Measurements from ENCODE around the gene TMEM156. TPM values are rescaled to one million over a fixed set of nuclear protein-coding genes. Genes with fewer than 3 reads are reported as not detected.

The TMEM156 gene, protein sequence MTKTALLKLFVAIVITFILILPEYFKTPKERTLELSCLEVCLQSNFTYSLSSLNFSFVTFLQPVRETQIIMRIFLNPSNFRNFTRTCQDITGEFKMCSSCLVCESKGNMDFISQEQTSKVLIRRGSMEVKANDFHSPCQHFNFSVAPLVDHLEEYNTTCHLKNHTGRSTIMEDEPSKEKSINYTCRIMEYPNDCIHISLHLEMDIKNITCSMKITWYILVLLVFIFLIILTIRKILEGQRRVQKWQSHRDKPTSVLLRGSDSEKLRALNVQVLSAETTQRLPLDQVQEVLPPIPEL
- total RNA-seq (under 1 TPM in 1 of 4 donors, not detected in 3; 0.12 TPM), polyA plus RNA-seq (0.14 TPM)
- long read RNA-seq, donor 1: 0 reads
- long read RNA-seq, donor 2: 0 reads
- long read RNA-seq, donor 3: 0 reads
- long read RNA-seq, donor 4: 0 reads

DNA sequence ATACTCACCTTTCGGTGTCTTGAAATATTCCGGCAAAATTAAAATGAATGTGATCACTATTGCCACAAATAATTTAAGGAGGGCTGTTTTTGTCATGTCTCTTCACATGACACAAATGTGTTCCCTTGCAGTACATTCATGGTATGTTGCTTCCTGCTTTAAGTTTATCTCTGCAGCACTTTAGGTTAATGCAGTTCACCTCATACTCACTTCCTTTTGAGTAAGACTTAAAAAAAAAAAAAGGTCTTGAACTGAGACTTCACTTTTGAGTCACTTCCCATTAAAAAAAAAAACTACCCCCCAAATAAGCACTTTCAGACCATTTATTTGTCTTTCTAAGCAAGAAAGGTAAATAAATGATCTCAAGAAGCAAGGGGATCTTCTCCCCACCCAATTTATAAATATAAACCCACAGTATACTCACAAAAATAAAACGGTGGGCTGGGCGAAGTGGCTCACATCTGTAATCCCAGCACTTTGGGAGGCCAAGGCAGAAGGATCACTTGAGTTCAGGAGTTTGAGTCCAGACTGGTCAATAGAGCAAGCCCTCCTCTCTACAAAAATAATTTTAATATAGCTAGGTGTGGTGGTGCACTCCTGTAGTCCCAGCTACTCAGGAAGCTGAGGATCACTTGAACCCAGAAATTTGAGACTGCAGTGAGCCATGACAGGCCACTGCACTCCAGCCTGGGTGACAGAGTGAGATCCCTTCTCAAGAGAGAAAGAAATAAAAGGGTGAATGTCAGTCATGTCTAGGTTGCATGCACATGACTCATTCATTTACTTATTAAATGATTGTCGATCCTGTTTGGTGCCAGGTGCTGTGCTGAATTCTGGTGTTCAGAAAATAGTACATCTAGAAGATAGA, at the start of gene TMEM156:
Gene TMEM156 (minus strand): TSS at position 192 of the 868 bp plus-strand sequence. CDS start 96 bp downstream, at position 96.
- no peak within 1 kb of the TSS for H3K27ac ChIP-seq (ENCODE audit: low read length)
- ATAC-seq (no peak), DNase-seq (no peak)
- 76% methylated on average over 5 of the region's 5 CpGs for WGBS
- no peaks in the 10 kb centered on the region for H3K27me3 ChIP-seq (ENCODE audit: control insufficient read depth, insufficient read depth)
- intact Hi-C loops (cut with DNase I): no loop called here
- no peaks in the 10 kb centered on the region for H3K9me3 ChIP-seq (ENCODE audit: control insufficient read depth, low read length)
- H3K4me1 ChIP-seq (ENCODE audit: control insufficient read depth, insufficient read depth, low read length): no peaks in the 10 kb centered on the region
- H3K4me3 ChIP-seq (ENCODE audit: low read length): no peak within 1 kb of the TSS

DNA sequence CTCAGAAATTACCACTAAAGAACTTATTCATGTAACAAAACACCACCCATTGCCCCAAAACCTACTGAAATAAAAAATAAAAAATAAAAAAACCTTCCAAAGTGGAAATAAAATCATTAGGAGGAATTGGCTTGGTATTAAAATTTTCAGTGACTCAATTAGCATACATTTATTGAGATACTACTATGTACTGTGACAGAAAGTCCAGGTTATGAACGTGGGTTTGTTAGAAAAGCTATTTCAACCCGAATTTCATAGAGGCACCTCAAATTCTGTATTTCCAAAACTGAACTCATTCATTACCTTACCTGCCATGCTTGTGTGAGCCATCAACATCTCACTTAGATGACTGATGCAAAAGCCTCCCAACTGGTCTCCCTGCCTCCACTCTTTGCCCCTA, 46.6 kb upstream of the TMEM156 start:
- 98% methylated on average over 2 of the region's 2 CpGs for WGBS
- intact Hi-C loops (cut with DNase I): no loop called here
- H3K4me1 ChIP-seq (ENCODE audit: control insufficient read depth, insufficient read depth, low read length): no peaks in the 10 kb centered on the region
- H3K4me3 ChIP-seq (ENCODE audit: low read length): no peak overlapping the region
- H3K9me3 ChIP-seq (ENCODE audit: control insufficient read depth, low read length): no peaks in the 10 kb centered on the region
- no peak for ATAC-seq
- H3K27ac ChIP-seq (ENCODE audit: low read length): no peak overlapping the region
- no peak for DNase-seq
- no peaks in the 10 kb centered on the region for H3K27me3 ChIP-seq (ENCODE audit: control insufficient read depth, insufficient read depth)

DNA sequence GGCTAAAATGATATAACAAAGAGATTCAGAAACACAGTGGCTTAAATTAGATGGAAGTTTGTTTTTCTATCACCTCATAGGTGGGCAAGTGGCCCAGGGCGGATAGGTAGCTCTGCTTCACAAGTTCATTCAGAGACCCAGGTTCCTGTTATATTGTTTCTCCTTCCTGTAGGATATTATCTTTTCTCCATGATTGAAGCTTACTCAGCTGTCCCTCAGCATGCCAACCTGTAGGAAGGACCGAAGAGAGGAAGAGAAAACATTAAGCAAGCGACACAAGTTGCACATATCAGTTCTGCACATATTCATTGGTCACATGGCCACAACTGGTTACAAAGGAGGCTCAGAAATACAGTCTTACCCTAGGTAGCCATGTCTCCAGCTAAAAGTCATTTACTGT, 36.7 kb upstream of the TMEM156 start:
- H3K4me3 ChIP-seq (ENCODE audit: low read length): no peak overlapping the region
- 77% methylated on average over 3 of the region's 3 CpGs for WGBS
- H3K27me3 ChIP-seq (ENCODE audit: control insufficient read depth, insufficient read depth): no peaks in the 10 kb centered on the region
- no peak overlapping the region for H3K27ac ChIP-seq (ENCODE audit: low read length)
- H3K4me1 ChIP-seq (ENCODE audit: control insufficient read depth, insufficient read depth, low read length): no peaks in the 10 kb centered on the region
- DNase-seq (no peak), ATAC-seq (no peak)
- no peaks in the 10 kb centered on the region for H3K9me3 ChIP-seq (ENCODE audit: control insufficient read depth, low read length)
- intact Hi-C loops (cut with DNase I): no loop called here

DNA sequence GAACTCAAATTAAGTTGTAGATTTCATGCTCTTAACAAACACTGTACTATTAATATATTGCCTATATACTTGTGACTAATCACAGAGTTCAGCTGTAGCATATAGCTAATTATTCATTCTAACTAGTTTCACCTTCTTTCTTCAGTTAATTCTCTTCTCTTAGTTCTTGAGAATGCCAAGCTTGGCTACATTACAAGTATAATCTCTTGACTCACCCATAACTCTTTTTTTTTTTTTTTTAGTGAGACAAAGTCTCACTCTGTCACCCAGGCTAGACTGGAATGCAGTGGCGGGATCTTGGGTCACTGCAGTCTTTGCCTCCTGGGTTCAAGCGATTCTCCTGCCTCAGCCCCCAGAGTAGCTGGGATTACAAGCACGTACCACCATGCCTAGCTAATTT, 35.2 kb upstream of the TMEM156 start:
- Histone ChIP-seq H3K27ac (ENCODE audit: low read length) (no peak overlapping the region), H3K4me1 (ENCODE audit: control insufficient read depth, insufficient read depth, low read length) (peaks cover 3% of the 10 kb centered on the region), H3K27me3 (ENCODE audit: control insufficient read depth, insufficient read depth) (no peaks in the 10 kb centered on the region), H3K9me3 (ENCODE audit: control insufficient read depth, low read length) (no peaks in the 10 kb centered on the region), H3K4me3 (ENCODE audit: low read length) (no peak overlapping the region)
- no peak for ATAC-seq
- DNase-seq: no peak
- WGBS: 90% methylated on average over 3 of the region's 3 CpGs
- intact Hi-C loops (cut with DNase I): no loop called here

DNA sequence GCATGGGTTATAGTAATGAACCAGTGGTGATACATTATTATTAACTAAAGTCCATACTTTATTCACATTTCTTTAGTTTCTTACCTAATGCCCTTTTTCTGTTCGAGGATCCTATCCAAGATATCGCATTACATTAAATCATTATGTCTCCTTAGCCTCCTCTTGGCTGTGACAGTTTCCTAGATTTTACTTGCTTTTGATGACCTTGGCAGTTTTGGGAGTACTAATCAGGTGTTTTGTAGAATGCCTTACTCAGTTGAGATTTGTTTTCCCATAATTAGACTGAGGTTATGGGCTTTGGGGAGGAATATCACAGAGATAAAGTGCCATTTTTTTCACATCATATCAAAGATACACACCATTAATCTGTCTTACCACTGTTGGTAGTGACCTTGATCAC, 34.8 kb upstream of the TMEM156 start:
- intact Hi-C loops (cut with DNase I): no loop called here
- peaks cover 4% of the 10 kb centered on the region for H3K4me1 ChIP-seq (ENCODE audit: control insufficient read depth, insufficient read depth, low read length)
- ATAC-seq (no peak), DNase-seq (no peak)
- H3K27ac ChIP-seq (ENCODE audit: low read length): no peak overlapping the region
- H3K27me3 ChIP-seq (ENCODE audit: control insufficient read depth, insufficient read depth): no peaks in the 10 kb centered on the region
- H3K9me3 ChIP-seq (ENCODE audit: control insufficient read depth, low read length): no peaks in the 10 kb centered on the region
- WGBS: 96% methylated on average over 2 of the region's 2 CpGs
- H3K4me3 ChIP-seq (ENCODE audit: low read length): no peak overlapping the region

DNA sequence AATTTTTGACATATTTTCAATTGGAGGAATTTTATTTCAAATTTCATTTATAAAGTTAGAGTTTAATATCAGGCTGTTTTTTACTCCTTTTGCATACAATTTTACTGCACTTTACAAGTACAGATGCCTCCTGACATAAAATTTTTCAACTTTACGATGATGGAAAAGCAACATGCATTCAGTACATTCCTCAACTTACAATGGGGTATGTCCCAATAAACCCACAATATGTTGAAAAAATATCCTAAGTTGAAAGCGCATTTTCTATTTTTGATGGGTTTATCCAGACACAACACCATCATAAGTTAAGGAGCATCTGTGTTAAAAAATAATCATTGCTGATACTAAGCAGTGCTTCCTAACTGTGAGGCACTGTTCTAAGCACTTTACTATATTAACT, 34.2 kb upstream of the TMEM156 start:
- intact Hi-C loops (cut with DNase I): no loop called here
- DNase-seq (no peak), ATAC-seq (no peak)
- H3K4me3 ChIP-seq (ENCODE audit: low read length): no peak overlapping the region
- 95% methylated on average over 2 of the region's 2 CpGs for WGBS
- no peaks in the 10 kb centered on the region for H3K27me3 ChIP-seq (ENCODE audit: control insufficient read depth, insufficient read depth)
- peaks cover 4% of the 10 kb centered on the region for H3K4me1 ChIP-seq (ENCODE audit: control insufficient read depth, insufficient read depth, low read length)
- H3K9me3 ChIP-seq (ENCODE audit: control insufficient read depth, low read length): no peaks in the 10 kb centered on the region
- H3K27ac ChIP-seq (ENCODE audit: low read length): no peak overlapping the region

DNA sequence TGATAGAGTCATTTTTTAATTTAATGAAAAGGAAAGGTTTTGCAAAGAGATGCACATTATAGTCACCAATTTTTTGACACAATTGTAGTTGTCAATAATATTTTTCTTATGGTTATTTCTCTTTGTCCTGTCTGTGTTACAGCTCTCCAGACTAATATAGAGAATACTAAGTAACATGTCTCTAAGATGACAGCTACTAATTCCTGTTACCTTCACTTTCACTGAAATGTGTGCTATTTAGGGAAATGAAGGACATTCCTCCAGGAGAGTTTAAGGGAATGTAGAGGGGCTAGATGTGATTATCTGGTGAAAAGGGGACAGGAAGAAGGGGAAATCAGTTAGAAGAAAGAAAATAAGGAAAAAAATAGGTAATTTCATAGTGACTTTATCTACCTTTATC, 31.2 kb upstream of the TMEM156 start:
- no peak for ATAC-seq

DNA sequence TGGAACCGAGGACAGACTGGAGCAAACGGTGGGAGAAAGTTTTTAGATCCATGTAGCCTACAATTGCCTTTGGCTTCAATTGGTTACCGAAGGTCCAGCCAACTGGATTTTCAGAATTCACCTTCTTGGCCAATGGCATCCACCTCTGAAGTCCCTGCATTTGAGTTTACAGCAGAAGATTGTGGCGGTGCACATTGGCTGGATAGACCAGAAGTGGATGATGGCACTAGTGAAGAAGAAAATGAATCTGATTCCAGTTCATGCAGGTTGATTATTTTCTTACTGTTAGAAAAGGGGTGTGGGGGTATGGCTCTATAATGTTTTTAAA, 30.5 kb upstream of the TMEM156 start:
- Histone ChIP-seq H3K27me3 (ENCODE audit: control insufficient read depth, insufficient read depth) (no peaks in the 10 kb centered on the region), H3K9me3 (ENCODE audit: control insufficient read depth, low read length) (no peaks in the 10 kb centered on the region), H3K27ac (ENCODE audit: low read length) (no peak overlapping the region), H3K4me3 (ENCODE audit: low read length) (no peak overlapping the region), H3K4me1 (ENCODE audit: control insufficient read depth, insufficient read depth, low read length) (peaks cover 4% of the 10 kb centered on the region)
- intact Hi-C loops (cut with DNase I): no loop called here
- WGBS: 65% methylated on average over 4 of the region's 4 CpGs
- ATAC-seq (no peak), DNase-seq (no peak)

More for the DNA sequence above, 31.2 kb upstream of the TMEM156 start:
- no peak for DNase-seq
- Histone ChIP-seq H3K27me3 (ENCODE audit: control insufficient read depth, insufficient read depth) (no peaks in the 10 kb centered on the region), H3K4me1 (ENCODE audit: control insufficient read depth, insufficient read depth, low read length) (peaks cover 4% of the 10 kb centered on the region), H3K9me3 (ENCODE audit: control insufficient read depth, low read length) (no peaks in the 10 kb centered on the region), H3K4me3 (ENCODE audit: low read length) (no peak overlapping the region), H3K27ac (ENCODE audit: low read length) (no peak overlapping the region)
- intact Hi-C loops (cut with DNase I): no loop called here

DNA sequence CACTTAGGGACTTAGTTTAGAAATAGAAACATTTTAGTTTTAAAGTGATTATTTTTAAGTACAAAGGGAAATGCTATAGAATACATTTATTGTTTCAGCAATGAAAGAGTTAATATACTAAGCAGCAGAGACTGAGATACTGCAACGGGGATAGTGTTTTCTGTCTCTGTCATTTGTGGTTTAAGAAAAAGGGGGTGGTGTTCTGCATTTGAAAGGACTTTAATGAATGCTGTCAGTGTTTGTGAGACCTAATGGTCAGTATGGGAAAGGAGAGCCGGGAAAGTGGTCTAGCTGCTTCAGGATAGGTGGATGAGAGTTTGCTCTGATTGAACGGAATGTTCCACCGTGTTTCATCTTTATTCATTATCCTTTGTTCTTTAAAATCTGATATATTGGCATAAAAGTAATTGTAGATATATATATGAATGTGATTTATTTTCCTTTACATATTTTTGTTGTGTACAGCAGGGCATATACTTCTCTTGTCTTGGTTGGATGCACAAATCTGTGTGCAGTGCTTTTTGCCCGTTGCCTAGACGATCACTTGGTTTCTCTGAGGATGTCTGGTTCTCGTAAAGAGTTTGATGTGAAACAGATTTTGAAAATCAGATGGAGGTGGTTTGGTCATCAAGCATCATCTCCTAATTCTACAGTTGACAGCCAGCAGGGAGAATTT, 30.0 kb upstream of the TMEM156 start, which contains the start of gene KLHL5:
Gene KLHL5 (plus strand): TSS at position 139 of the 676 bp plus-strand sequence. CDS start 421 bp downstream, at position 560.
- Histone ChIP-seq H3K9me3 (ENCODE audit: control insufficient read depth, low read length) (no peaks in the 10 kb centered on the region), H3K27ac (ENCODE audit: low read length) (no peak within 1 kb of the TSS), H3K4me3 (ENCODE audit: low read length) (no peak within 1 kb of the TSS), H3K27me3 (ENCODE audit: control insufficient read depth, insufficient read depth) (no peaks in the 10 kb centered on the region), H3K4me1 (ENCODE audit: control insufficient read depth, insufficient read depth, low read length) (peaks cover 4% of the 10 kb centered on the region)
- intact Hi-C loops (cut with DNase I): no loop called here
- ATAC-seq (no peak), DNase-seq (no peak)
- 34% methylated on average over 7 of the region's 7 CpGs for WGBS

DNA sequence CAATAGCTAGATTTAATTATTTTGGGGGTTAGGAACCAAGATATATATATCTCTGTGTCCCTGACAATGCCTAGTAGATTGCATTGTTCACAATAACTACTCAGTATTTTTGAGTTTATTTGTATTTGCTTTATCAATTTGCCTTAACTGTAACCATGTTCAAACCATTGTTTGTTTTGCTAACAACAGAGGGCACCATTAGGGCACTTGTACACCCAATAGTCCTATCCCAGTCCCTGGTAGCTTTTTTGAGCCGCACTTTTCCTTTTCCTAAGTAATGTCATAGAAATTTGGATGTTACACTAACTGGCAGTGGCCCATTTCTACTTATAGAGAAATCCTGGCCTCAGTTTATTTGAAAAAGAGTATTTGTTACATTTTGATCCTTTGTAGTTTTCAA, 29.2 kb upstream of the TMEM156 start:
- Histone ChIP-seq H3K4me1 (ENCODE audit: control insufficient read depth, insufficient read depth, low read length) (peaks cover 4% of the 10 kb centered on the region), H3K9me3 (ENCODE audit: control insufficient read depth, low read length) (no peaks in the 10 kb centered on the region)
- WGBS: 95% methylated on average over 1 of the region's 1 CpG

DNA sequence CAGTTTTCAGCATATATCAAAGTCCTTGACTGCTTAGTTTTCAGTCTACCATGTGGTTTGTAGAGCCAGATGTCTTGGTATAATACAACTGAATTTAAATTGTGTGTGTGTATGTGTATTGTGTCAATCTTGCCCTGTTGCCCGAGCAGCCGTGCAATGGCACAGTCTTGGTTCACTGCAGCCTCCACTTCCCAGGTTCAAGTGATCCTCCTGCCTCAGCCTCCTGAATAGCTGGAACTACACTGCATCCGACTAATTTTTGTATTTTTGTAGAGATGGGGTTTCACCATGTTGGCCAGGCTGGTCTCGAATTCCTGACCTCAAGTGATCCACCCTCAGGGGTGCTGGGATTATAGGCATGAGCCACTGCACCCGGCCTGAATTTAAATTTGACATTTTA, 23.8 kb upstream of the TMEM156 start:
- DNase-seq: no peak
- no peaks in the 10 kb centered on the region for H3K27me3 ChIP-seq (ENCODE audit: control insufficient read depth, insufficient read depth)
- WGBS: 98% methylated on average over 5 of the region's 5 CpGs
- no peaks in the 10 kb centered on the region for H3K9me3 ChIP-seq (ENCODE audit: control insufficient read depth, low read length)
- H3K4me1 ChIP-seq (ENCODE audit: control insufficient read depth, insufficient read depth, low read length): peaks cover 3% of the 10 kb centered on the region
- H3K27ac ChIP-seq (ENCODE audit: low read length): no peak overlapping the region
- intact Hi-C loops (cut with DNase I): no loop called here
- ATAC-seq: no peak
- H3K4me3 ChIP-seq (ENCODE audit: low read length): no peak overlapping the region

More for the DNA sequence above, 29.2 kb upstream of the TMEM156 start:
- H3K27me3 ChIP-seq (ENCODE audit: control insufficient read depth, insufficient read depth): no peaks in the 10 kb centered on the region
- H3K4me3 ChIP-seq (ENCODE audit: low read length): no peak overlapping the region
- ATAC-seq (no peak), DNase-seq (no peak)
- intact Hi-C loops (cut with DNase I): no loop called here
- no peak overlapping the region for H3K27ac ChIP-seq (ENCODE audit: low read length)

Measured in right cardiac atrium (tissue), 5 donors.